ENCODE measurements around the gene IL11. TPM values are rescaled to one million over a fixed set of nuclear protein-coding genes. Genes with fewer than 3 reads are reported as not detected.
A peak's percentile ranks its signal among the peaks of the same experiment; 100 is the strongest.

The IL11 gene
- total RNA-seq, 4 donors from 2014 or later = not detected

GRCh38 chr19:55373306-55373992 lies 3.2 kb upstream of the IL11 start:
- no peak for DNase-seq
- H3K27ac ChIP-seq = no peak overlapping the region
- TF ChIP-seq POLR2A (IDR thresholded peaks at IDR 0.05) (no peak), CTCF (IDR thresholded peaks at IDR 0.05) (no peak)
- H3K36me3 ChIP-seq = no peaks in the 10 kb centered on the region
- H3K4me1 ChIP-seq = peaks cover 0 to 31% (median 8%) of the 10 kb centered on the region in 4 donors
- peaks cover 0 to 48% of the 10 kb centered on the region in 2 donors for H3K27me3 ChIP-seq
- H3K9me3 ChIP-seq = no peaks in the 10 kb centered on the region
- no peak overlapping the region for H3K4me3 ChIP-seq

GRCh38 chr19:55372316-55373081 lies 2.2 kb upstream of the IL11 start:
- Histone ChIP-seq H3K4me3 (no peak overlapping the region), H3K4me1 (peaks cover 0 to 27% (median 8%) of the 10 kb centered on the region in 4 donors), H3K27me3 (peaks cover 0 to 50% of the 10 kb centered on the region in 2 donors), H3K9me3 (no peaks in the 10 kb centered on the region), H3K27ac (no peak overlapping the region), H3K36me3 (no peaks in the 10 kb centered on the region)
- DNase-seq = no peak
- TF ChIP-seq POLR2A (IDR thresholded peaks at IDR 0.05) = no peak
- TF ChIP-seq CTCF (IDR thresholded peaks at IDR 0.05) = no peak

- Histone ChIP-seq H3K4me1 (peaks cover 0 to 25% (median 8%) of the 10 kb centered on the region in 4 donors), H3K9me3 (no peaks in the 10 kb centered on the region), H3K27ac (no peak overlapping the region), H3K36me3 (no peaks in the 10 kb centered on the region), H3K4me3 (peak overlapping the region in 3 of 4 donors; percentile 36 to 44 (median 42)), H3K27me3 (peaks cover 0 to 47% of the 10 kb centered on the region in 2 donors)
- DNase-seq = no peak
- no peak for TF ChIP-seq POLR2A (IDR thresholded peaks at IDR 0.05)
- no peak for TF ChIP-seq CTCF (IDR thresholded peaks at IDR 0.05)
Measured at GRCh38 chr19:55369653-55370304, 484 bp downstream of the IL11 start.

GRCh38 chr19:55368701-55369563 lies 1.3 kb downstream of the IL11 start:
- H3K4me3 ChIP-seq = peak overlapping the region in 3 of 4 donors; percentile 36 to 44 (median 42)
- peaks cover 0 to 19% (median 6%) of the 10 kb centered on the region in 4 donors for H3K4me1 ChIP-seq
- no peak overlapping the region for H3K27ac ChIP-seq
- H3K9me3 ChIP-seq = no peaks in the 10 kb centered on the region
- peaks cover 0 to 41% of the 10 kb centered on the region in 2 donors for H3K27me3 ChIP-seq
- no peak for DNase-seq
- TF ChIP-seq CTCF (IDR thresholded peaks at IDR 0.05) (no peak), POLR2A (IDR thresholded peaks at IDR 0.05) (no peak)
- H3K36me3 ChIP-seq = no peaks in the 10 kb centered on the region

- Histone ChIP-seq H3K4me3 (no peak overlapping the region), H3K27me3 (peaks cover 0 to 38% of the 10 kb centered on the region in 2 donors), H3K9me3 (no peaks in the 10 kb centered on the region), H3K36me3 (no peaks in the 10 kb centered on the region), H3K27ac (no peak overlapping the region), H3K4me1 (peaks cover 0 to 19% (median 6%) of the 10 kb centered on the region in 4 donors)
- no peak for DNase-seq
- no peak for TF ChIP-seq CTCF (IDR thresholded peaks at IDR 0.05)
- TF ChIP-seq POLR2A (IDR thresholded peaks at IDR 0.05) = no peak
Measured at GRCh38 chr19:55368106-55368505, 2.2 kb downstream of the IL11 start.

All from Peyer's patch (tissue), 4 donors.